Testis (tissue), 3 donors: Measurements from ENCODE around the gene NAMPT. TPM values are rescaled to one million over a fixed set of nuclear protein-coding genes. Genes with fewer than 3 reads are reported as not detected.
"Not testable (repeated sequence)": the region's sequence is repeated elsewhere in the genome, so short reads cannot be mapped to it uniquely, and the experiment has no call there.

Experiments
- DNase-seq: peaks from one replicate; pipeline ENCODE4 v3.0.0-alpha.2; 2019
- H3K27ac ChIP-seq, 2 donors: fragments of 200-600 bp; sonication (generic); one replicate each; pipeline ENCODE4 v1.5.1; 2019
- H3K27me3 ChIP-seq: fragments of 200-600 bp; sonication (generic); one replicate; pipeline ENCODE4 v1.5.1; 2019
- H3K36me3 ChIP-seq: fragments of 200-600 bp; sonication (generic); one replicate; pipeline ENCODE4 v1.5.1; 2017; ENCODE audit warnings: low read depth; ENCODE audit errors: missing control alignments
- H3K4me1 ChIP-seq: fragments of 200-600 bp; sonication (generic); one replicate; pipeline ENCODE4 v1.5.1; 2019
- H3K4me3 ChIP-seq, 2 donors: fragments of 200-600 bp; sonication (generic); one replicate each; pipeline ENCODE4 v1.5.1; 2017 to 2019
- H3K9me3 ChIP-seq: fragments of 200-600 bp; sonication (generic); one replicate; pipeline ENCODE4 v1.5.1; 2017
- POLR2A ChIP-seq: fragments of 450-650 bp; IDR thresholded peaks from one replicate; pipeline ENCODE4 v1.6.1; 2017; ENCODE audit warnings: antibody characterized with exemption, mild to moderate bottlenecking, moderate library complexity
- WGBS, 2 donors: methylation state at CpG; one replicate each; pipeline ENCODE4 v1.1.5; 2018; 5-methylcytosine and 5-hydroxymethylcytosine counted together
- intact Hi-C: fragments of 100-400 bp; cut with DNase I; formaldehyde crosslinking; loops from one replicate; pipeline ENCODE4 v1.15.1; 2023; ENCODE audit warnings: low total_unique reads
- polyA plus RNA-seq: library from polyadenylated mRNA; stranded (reverse); fragments of 350-450 nt; fragmentation: Illumina TruSeq; extraction: RNeasy Lipid Tissue Mini Kit (QIAGEN cat#74804); gene quantifications from one replicate; pipeline ENCODE4 v1.2.3, GENCODE V29; 2014; ENCODE audit warnings: low read depth, low replicate concordance; ENCODE audit not compliant: insufficient read depth
- total RNA-seq, 2 donors: library from RNA; depleted of rRNA; stranded (reverse); fragments of >200 nt; gene quantifications; one replicate each; pipeline ENCODE4 v1.2.3, GENCODE V29; 2016
- TF ChIP-seq, protein P1 (sequence below), 3 experiments: fragments of 450-650 bp in 2 of 3; fragments of 200-600 bp in 1 of 3; sonication (generic) in 1 of 3; IDR thresholded peaks; one replicate each; pipeline ENCODE4 v1.5.1; 2016 to 2019; ENCODE audit warnings: antibody characterized with exemption in 3 of 3, mild to moderate bottlenecking in 2 of 3, moderate library complexity in 1 of 3

NAMPT gene
- total and polyA plus RNA-seq, 3 donors from 2014 or later = 28.6 to 60.4 (median 45.0) TPM

DNA sequence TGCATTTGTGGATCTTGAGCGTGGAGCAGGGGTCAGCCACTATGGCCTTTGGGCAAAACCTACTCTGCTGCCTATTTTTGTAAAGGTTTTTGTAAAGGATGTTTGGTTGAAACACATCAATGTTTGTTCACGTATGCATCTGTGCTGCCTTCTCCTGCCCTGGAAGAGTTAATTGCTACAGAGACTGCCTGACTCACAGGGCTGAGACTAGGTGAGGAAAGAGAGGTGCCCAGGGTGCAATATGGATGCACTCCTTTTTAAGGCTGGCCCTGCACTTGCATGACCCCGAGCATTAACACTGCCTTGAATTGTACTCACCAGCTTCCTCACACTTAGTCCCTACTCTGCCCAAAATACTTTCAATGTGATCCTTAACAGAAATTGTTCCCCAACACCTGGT, 20.9 kb upstream of the NAMPT start:
- TF ChIP-seq POLR2A = no peak
- TF ChIP-seq, protein P1, sequence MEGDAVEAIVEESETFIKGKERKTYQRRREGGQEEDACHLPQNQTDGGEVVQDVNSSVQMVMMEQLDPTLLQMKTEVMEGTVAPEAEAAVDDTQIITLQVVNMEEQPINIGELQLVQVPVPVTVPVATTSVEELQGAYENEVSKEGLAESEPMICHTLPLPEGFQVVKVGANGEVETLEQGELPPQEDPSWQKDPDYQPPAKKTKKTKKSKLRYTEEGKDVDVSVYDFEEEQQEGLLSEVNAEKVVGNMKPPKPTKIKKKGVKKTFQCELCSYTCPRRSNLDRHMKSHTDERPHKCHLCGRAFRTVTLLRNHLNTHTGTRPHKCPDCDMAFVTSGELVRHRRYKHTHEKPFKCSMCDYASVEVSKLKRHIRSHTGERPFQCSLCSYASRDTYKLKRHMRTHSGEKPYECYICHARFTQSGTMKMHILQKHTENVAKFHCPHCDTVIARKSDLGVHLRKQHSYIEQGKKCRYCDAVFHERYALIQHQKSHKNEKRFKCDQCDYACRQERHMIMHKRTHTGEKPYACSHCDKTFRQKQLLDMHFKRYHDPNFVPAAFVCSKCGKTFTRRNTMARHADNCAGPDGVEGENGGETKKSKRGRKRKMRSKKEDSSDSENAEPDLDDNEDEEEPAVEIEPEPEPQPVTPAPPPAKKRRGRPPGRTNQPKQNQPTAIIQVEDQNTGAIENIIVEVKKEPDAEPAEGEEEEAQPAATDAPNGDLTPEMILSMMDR (IDR thresholded peaks at IDR 0.05) = no peak
- H3K27me3 ChIP-seq = no peaks in the 10 kb centered on the region
- DNase-seq = no peak
- WGBS, 2 donors = 72 to 73% methylated on average over 3 of the region's 3 CpGs
- H3K27ac ChIP-seq = no peak overlapping the region
- H3K4me3 ChIP-seq = no peak overlapping the region
- H3K4me1 ChIP-seq = no peaks in the 10 kb centered on the region
- H3K36me3 ChIP-seq = no peaks in the 10 kb centered on the region
- no peaks in the 10 kb centered on the region for H3K9me3 ChIP-seq
- intact Hi-C loops = no loop called here

DNA sequence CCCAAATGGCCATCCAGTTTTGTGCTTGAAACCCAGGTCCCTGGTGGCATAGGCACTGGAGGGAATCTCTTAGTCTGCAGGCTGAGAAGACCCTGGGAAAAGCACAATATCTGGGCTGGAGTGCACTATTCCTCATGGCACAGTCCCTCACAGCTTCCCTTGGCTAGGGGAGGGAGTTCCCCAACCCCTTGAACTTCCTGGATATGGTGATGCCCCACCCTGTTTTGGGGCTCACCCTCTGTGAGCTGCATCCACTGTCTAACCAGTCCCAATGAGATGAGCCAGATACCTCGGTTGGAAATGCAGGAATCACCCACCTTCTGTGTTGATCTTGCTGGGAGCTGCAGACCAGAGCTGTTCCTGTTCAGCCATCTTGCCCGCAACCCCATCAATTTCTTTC, 19.8 kb upstream of the NAMPT start:
- WGBS, 2 donors = 82 to 90% methylated on average over 2 of the region's 2 CpGs
- intact Hi-C loops = no loop called here
- no peak overlapping the region for H3K4me3 ChIP-seq
- H3K4me1 ChIP-seq = no peaks in the 10 kb centered on the region
- TF ChIP-seq, protein P1 (IDR thresholded peaks at IDR 0.05) = no peak
- no peak for TF ChIP-seq POLR2A
- DNase-seq = no peak
- H3K27ac ChIP-seq = no peak overlapping the region
- H3K9me3 ChIP-seq = no peaks in the 10 kb centered on the region
- no peaks in the 10 kb centered on the region for H3K36me3 ChIP-seq
- no peaks in the 10 kb centered on the region for H3K27me3 ChIP-seq

DNA sequence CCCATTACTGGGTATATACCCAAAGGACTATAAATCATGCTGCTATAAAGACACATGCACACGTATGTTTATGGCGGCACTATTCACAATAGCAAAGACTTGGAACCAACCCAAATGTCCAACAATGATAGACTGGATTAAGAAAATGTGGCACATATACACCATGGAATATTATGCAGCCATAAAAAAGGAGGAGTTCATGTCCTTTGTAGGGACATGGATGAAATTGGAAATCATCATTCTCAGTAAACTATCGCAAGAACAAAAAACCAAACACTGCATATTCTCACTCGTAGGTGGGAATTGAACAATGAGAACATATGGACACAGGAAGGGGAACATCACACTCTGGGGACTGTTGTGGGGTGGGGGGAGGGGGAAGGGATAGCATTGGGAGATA, 13.8 kb upstream of the NAMPT start:
- H3K36me3 ChIP-seq, H3K27ac ChIP-seq, intact Hi-C loops, H3K4me1 ChIP-seq, H3K27me3 ChIP-seq, H3K9me3 ChIP-seq, H3K4me3 ChIP-seq, DNase-seq: not testable (repeated sequence)
- WGBS, 2 donors = 90 to 100% methylated on average over 1 to 3 of the region's 4 CpGs

DNA sequence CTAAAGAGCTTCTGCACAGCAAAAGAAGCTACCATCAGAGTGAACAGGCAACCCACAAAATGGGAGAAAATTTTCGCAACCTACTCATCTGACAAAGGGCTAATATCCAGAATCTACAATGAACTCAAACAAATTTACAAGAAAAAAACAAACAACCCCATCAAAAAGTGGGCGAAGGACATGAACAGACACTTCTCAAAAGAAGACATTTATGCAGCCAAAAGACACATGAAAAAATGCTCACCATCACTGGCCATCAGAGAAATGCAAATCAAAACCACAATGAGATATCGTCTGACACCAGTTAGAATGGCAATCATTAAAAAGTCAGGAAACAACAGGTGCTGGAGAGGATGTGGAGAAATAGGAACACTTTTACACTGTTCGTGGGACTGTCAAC, 13.4 kb upstream of the NAMPT start:
- H3K27ac ChIP-seq, H3K4me3 ChIP-seq, H3K9me3 ChIP-seq, H3K4me1 ChIP-seq, H3K27me3 ChIP-seq, H3K36me3 ChIP-seq, intact Hi-C loops, DNase-seq: not testable (repeated sequence)
- 100% methylated on average over 1 of the region's 4 CpGs; no CpG with 5 or more reads in 1 of the 2 donors for WGBS, 2 donors

DNA sequence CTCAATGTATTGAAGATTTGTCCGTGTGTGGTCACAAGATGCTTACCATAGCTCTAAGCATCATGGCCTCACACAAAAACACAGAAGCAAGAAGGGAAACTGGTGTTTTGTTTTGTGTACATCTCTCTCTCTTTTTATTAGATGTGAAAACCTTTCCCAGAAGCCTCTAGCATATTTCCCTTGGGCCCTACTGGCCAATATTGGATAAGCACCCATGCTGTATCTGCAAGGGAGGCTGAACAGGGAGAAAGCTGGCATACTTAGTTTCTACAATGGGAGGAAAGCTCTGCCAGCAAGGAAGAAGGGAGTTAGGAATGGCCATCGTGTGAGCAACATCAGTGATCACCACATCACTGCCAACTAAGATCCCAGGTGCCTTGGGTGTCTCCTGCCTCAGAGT, 9.6 kb upstream of the NAMPT start:
- no peak for DNase-seq
- TF ChIP-seq POLR2A = no peak
- TF ChIP-seq, protein P1 (IDR thresholded peaks at IDR 0.05) = peak in 1 of 3 experiments; percentile 15
- Histone ChIP-seq H3K4me1 (no peaks in the 10 kb centered on the region), H3K4me3 (no peak overlapping the region), H3K27me3 (no peaks in the 10 kb centered on the region), H3K9me3 (no peaks in the 10 kb centered on the region), H3K27ac (no peak overlapping the region), H3K36me3 (no peaks in the 10 kb centered on the region)
- intact Hi-C loops = no loop called here
- WGBS, 2 donors = 64 to 66% methylated on average over 2 of the region's 2 CpGs

DNA sequence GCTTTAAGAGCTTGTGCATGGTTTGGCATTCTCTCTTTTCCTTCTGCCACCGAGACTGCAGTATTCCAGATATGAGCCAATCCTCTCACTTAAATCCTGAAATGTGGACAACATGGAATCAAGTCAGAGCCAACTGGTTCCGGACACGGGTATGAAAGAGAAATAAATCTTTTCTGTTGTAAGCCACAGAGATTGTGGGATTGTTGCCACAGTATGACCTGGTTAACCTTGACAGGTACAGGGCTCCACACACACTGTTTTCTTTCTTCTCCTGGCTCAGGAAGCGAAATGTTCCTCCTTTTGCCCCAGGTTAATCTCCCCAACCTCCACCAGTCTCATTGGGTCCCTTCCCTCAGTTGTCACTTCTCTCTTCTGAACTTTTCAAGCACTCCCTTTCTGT, 6.5 kb upstream of the NAMPT start:
- Histone ChIP-seq H3K4me1 (no peaks in the 10 kb centered on the region), H3K9me3 (no peaks in the 10 kb centered on the region), H3K27ac (no peak overlapping the region), H3K4me3 (no peak overlapping the region), H3K36me3 (no peaks in the 10 kb centered on the region), H3K27me3 (no peaks in the 10 kb centered on the region)
- whole genome bisulfite sequencing, 2 donors = 61 to 67% methylated on average over 4 of the region's 4 CpGs
- no peak for TF ChIP-seq POLR2A
- TF ChIP-seq, protein P1 (IDR thresholded peaks at IDR 0.05) = no peak
- DNase-seq = no peak
- intact Hi-C loops = no loop called here
